ENCODE measurements around the gene WNT16.

DNA sequence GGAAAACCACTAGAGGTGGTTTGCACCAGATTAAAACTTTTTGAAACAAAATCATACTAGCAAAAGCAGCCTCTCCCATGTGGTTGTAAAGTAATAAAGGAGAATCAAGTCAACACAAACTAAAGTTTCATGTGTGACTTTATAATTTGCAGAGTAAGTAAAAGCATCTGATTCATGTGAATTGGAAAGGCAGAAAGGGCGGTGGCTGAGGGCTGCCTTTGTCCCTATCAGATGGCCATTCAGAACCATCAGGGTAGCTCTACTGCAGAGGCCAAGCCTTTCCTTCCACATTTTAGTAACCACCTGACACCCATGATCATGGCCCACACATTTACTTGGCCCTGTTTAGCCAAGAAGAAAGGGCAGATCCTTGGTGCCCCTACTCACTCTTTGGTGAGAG is 15.7 kb downstream of the WNT16 start:
- TF ChIP-seq, protein P1, sequence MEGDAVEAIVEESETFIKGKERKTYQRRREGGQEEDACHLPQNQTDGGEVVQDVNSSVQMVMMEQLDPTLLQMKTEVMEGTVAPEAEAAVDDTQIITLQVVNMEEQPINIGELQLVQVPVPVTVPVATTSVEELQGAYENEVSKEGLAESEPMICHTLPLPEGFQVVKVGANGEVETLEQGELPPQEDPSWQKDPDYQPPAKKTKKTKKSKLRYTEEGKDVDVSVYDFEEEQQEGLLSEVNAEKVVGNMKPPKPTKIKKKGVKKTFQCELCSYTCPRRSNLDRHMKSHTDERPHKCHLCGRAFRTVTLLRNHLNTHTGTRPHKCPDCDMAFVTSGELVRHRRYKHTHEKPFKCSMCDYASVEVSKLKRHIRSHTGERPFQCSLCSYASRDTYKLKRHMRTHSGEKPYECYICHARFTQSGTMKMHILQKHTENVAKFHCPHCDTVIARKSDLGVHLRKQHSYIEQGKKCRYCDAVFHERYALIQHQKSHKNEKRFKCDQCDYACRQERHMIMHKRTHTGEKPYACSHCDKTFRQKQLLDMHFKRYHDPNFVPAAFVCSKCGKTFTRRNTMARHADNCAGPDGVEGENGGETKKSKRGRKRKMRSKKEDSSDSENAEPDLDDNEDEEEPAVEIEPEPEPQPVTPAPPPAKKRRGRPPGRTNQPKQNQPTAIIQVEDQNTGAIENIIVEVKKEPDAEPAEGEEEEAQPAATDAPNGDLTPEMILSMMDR (IDR thresholded peaks at IDR 0.05; ENCODE audit: control extremely low read depth in 1 of 3, insufficient read depth in 1 of 3, low read depth in 1 of 3, low read length in 3 of 3): no peak
- TF ChIP-seq GABPA (IDR thresholded peaks at IDR 0.05; ENCODE audit: borderline replicate concordance, insufficient read depth, low read length) (no peak), RBBP5 (IDR thresholded peaks at IDR 0.05; ENCODE audit: borderline replicate concordance, low read depth, low read length) (no peak), POLR2A (IDR thresholded peaks at IDR 0.05; ENCODE audit: control extremely low read depth in 1 of 2, low read depth in 2 of 2, low read length in 2 of 2) (no peak), RFX5 (IDR thresholded peaks at IDR 0.05; ENCODE audit: borderline replicate concordance, low read depth, low read length) (no peak), GTF2F1 (IDR thresholded peaks at IDR 0.05; ENCODE audit: borderline replicate concordance, low read depth, low read length) (no peak), EGR1 (IDR thresholded peaks at IDR 0.05; ENCODE audit: borderline replicate concordance, low read depth, low read length) (no peak), EZH2 (IDR thresholded peaks at IDR 0.05; ENCODE audit: low read depth, low read length, severe bottlenecking) (no peak)
- TF ChIP-seq, protein P2, sequence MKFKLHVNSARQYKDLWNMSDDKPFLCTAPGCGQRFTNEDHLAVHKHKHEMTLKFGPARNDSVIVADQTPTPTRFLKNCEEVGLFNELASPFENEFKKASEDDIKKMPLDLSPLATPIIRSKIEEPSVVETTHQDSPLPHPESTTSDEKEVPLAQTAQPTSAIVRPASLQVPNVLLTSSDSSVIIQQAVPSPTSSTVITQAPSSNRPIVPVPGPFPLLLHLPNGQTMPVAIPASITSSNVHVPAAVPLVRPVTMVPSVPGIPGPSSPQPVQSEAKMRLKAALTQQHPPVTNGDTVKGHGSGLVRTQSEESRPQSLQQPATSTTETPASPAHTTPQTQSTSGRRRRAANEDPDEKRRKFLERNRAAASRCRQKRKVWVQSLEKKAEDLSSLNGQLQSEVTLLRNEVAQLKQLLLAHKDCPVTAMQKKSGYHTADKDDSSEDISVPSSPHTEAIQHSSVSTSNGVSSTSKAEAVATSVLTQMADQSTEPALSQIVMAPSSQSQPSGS (IDR thresholded peaks at IDR 0.05; ENCODE audit: low read length): no peak

All from H1 (cell line).